Osteoblast (primary cell): ENCODE measurements around the gene DCP1A. TPM values are rescaled to one million over a fixed set of nuclear protein-coding genes. Genes with fewer than 3 reads are reported as not detected.

Experiments
- DNase-seq: peaks from one replicate; pipeline ENCODE4 v3.0.0; 2011; ENCODE audit warnings: low spot score, mixed read lengths; ENCODE audit not compliant: insufficient read length; ENCODE audit errors: missing footprints
- H2AFZ ChIP-seq: 2 replicates; pipeline ENCODE4 v1.6.0; 2011; ENCODE audit warnings: mild to moderate bottlenecking, low read length
- H3K27ac ChIP-seq: 2 replicates; pipeline ENCODE4 v1.5.1; 2011; ENCODE audit warnings: mild to moderate bottlenecking, low read depth, low read length, moderate library complexity
- H3K27me3 ChIP-seq: 2 replicates; pipeline ENCODE4 v1.6.0; 2012; ENCODE audit warnings: mild to moderate bottlenecking, control low read depth, inconsistent platforms, low read length, moderate library complexity; ENCODE audit not compliant: insufficient read depth
- H3K36me3 ChIP-seq: 2 replicates; pipeline ENCODE4 v1.5.1; 2011; ENCODE audit warnings: mild to moderate bottlenecking, low read length, control low read depth, moderate library complexity; ENCODE audit not compliant: insufficient read depth
- H3K4me1 ChIP-seq: 2 replicates; pipeline ENCODE4 v1.5.1; 2011; ENCODE audit warnings: mild to moderate bottlenecking, low read length, control low read depth, moderate library complexity; ENCODE audit not compliant: insufficient read depth
- H3K4me2 ChIP-seq: 2 replicates; pipeline ENCODE4 v1.6.0; 2011; ENCODE audit warnings: mild to moderate bottlenecking, low read length; ENCODE audit not compliant: insufficient read depth
- H3K4me3 ChIP-seq: fragments of 200-600 bp; sonication (generic); 3 replicates; pipeline ENCODE4 v1.5.1; 2012; ENCODE audit warnings: mild to moderate bottlenecking, low read length, inconsistent platforms; ENCODE audit not compliant: insufficient read depth
- H3K79me2 ChIP-seq: 2 replicates; pipeline ENCODE4 v1.6.0; 2012; ENCODE audit warnings: mild to moderate bottlenecking, low read length, control low read depth, inconsistent platforms; ENCODE audit not compliant: insufficient read depth
- H3K9me3 ChIP-seq: 2 replicates; pipeline ENCODE4 v1.5.1; 2011; ENCODE audit warnings: low read depth, low read length, control low read depth
- H4K20me1 ChIP-seq: 2 replicates; pipeline ENCODE4 v1.6.0; 2012; ENCODE audit warnings: mild to moderate bottlenecking, low read length, control low read depth; ENCODE audit not compliant: insufficient read depth
- CTCF ChIP-seq: IDR thresholded peaks from 2 replicates; pipeline ENCODE4 v1.5.1; 2011; ENCODE audit warnings: mild to moderate bottlenecking, low read depth, low read length, moderate library complexity; ENCODE audit errors: extremely low read depth
- total RNA-seq: library from RNA; depleted of rRNA; stranded (reverse); fragments of >200 nt; gene quantifications from 2 replicates; pipeline ENCODE4 v1.2.3, GENCODE V29; 2012

The DCP1A gene
- total RNA-seq, 1 donor, result 16.6 TPM

GRCh38 chr3:53255775-53256703 lies 91.3 kb downstream of the DCP1A start, which contains the start of gene TKT:
Gene TKT, minus strand, starts transcription at chr3:53256022. Its CDS starts 80 bp downstream, at chr3:53255942.
- no peak for TF ChIP-seq CTCF
- H3K4me2 ChIP-seq, result peak within 1 kb of the TSS; percentile 89
- peak within 1 kb of the TSS; percentile 59 for H2AFZ ChIP-seq
- DNase-seq, result peak; percentile 99
- peaks cover 39% of the 10 kb centered on the region for H4K20me1 ChIP-seq
- peaks cover 47% of the 10 kb centered on the region for H3K79me2 ChIP-seq
- H3K36me3 ChIP-seq, result no peaks in the 10 kb centered on the region
- H3K4me1 ChIP-seq, result peaks cover 26% of the 10 kb centered on the region
- H3K4me3 ChIP-seq, result peak within 1 kb of the TSS; percentile 97
- H3K27ac ChIP-seq, result peak within 1 kb of the TSS; percentile 60
- H3K9me3 ChIP-seq, result no peaks in the 10 kb centered on the region
- H3K27me3 ChIP-seq, result no peaks in the 10 kb centered on the region

GRCh38 chr3:53255423-53255774 lies 91.9 kb downstream of the DCP1A start:
- Histone ChIP-seq H3K27me3 (no peaks in the 10 kb centered on the region), H3K79me2 (peaks cover 53% of the 10 kb centered on the region), H3K36me3 (no peaks in the 10 kb centered on the region), H2AFZ (peak overlapping the region; percentile 59), H3K9me3 (no peaks in the 10 kb centered on the region), H3K4me3 (peak overlapping the region; percentile 97), H3K4me1 (peaks cover 29% of the 10 kb centered on the region), H3K4me2 (peak overlapping the region; percentile 89), H3K27ac (peak overlapping the region; percentile 60), H4K20me1 (peaks cover 44% of the 10 kb centered on the region)
- no peak for TF ChIP-seq CTCF
- peak; percentile 91 for DNase-seq

- no peaks in the 10 kb centered on the region for H3K27me3 ChIP-seq
- H3K4me3 ChIP-seq, result peak overlapping the region; percentile 97
- no peaks in the 10 kb centered on the region for H3K9me3 ChIP-seq
- peak overlapping the region; percentile 60 for H3K27ac ChIP-seq
- peaks cover 29% of the 10 kb centered on the region for H3K4me1 ChIP-seq
- H2AFZ ChIP-seq, result peak overlapping the region; percentile 59
- TF ChIP-seq CTCF, result no peak
- DNase-seq, result peak; percentile 97
- H3K36me3 ChIP-seq, result no peaks in the 10 kb centered on the region
- peaks cover 50% of the 10 kb centered on the region for H4K20me1 ChIP-seq
- H3K79me2 ChIP-seq, result peaks cover 60% of the 10 kb centered on the region
- peak overlapping the region; percentile 89 for H3K4me2 ChIP-seq
Measured at GRCh38 chr3:53254509-53255422, 92.6 kb downstream of the DCP1A start.
